ENCODE data around the gene NACC2.

DNA sequence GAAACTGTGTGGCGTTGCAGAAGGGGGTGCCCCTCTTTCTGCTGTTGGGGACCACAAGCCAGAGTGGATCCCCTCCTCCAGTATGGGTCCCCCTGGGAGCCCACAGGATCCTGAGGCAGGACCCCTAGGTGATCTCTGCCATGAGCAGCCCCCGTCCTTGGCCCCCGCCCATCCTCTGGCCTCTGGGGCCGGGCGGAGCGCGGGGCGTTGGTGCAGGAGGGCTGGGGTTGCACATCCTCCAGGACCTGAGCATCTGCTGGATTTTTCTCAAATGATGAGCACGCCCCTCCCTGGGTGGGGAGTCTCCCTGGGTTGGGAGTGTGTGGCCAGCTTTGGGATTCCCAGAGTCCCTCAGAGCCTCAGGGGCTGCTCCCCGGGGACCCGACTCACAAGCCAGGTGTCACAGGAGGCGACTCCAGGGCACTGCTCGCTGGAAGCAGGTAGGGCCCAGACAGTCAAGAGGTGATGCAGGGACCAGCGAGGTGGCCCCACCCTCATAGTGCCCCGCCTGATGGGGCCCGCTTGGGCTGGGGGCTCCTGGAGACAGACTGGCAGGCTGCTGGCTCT is 107.2 kb downstream of the NACC2 start:
- TF ChIP-seq POLR2A (IDR thresholded peaks at IDR 0.05), result no peak
- no peak for TF ChIP-seq EP300 (IDR thresholded peaks at IDR 0.05)
